Neuronal stem cell (in vitro differentiated cells): ENCODE data around the gene RAB11FIP4.

Experiments
- DNase-seq: peaks from one replicate; pipeline ENCODE4 v3.0.0-alpha.2; 2013; ENCODE audit warnings: low spot score
- H2AFZ ChIP-seq: one replicate; pipeline ENCODE4 v1.6.1; 2013; ENCODE audit warnings: mild to moderate bottlenecking, low read length, inconsistent platforms
- H2AK5ac ChIP-seq: 2 replicates; pipeline ENCODE4 v1.6.1; 2013; ENCODE audit warnings: low read depth, mild to moderate bottlenecking, inconsistent platforms, low read length, moderate library complexity, mixed read lengths
- H2BK120ac ChIP-seq: 2 replicates; pipeline ENCODE4 v1.6.1; 2013; ENCODE audit warnings: low read depth, mild to moderate bottlenecking, inconsistent platforms, low read length, moderate library complexity, mixed read lengths
- H2BK12ac ChIP-seq: one replicate; pipeline ENCODE4 v1.6.1; 2013; ENCODE audit warnings: low read length, inconsistent platforms
- H2BK15ac ChIP-seq: 2 replicates; pipeline ENCODE4 v1.6.1; 2013; ENCODE audit warnings: mild to moderate bottlenecking, low read length, inconsistent platforms, mixed read lengths
- H2BK5ac ChIP-seq: one replicate; pipeline ENCODE4 v1.6.1; 2013; ENCODE audit warnings: inconsistent platforms, mild to moderate bottlenecking, low read length, moderate library complexity
- H3K14ac ChIP-seq: one replicate; pipeline ENCODE4 v1.6.1; 2013; ENCODE audit warnings: low read length, inconsistent platforms
- H3K18ac ChIP-seq: 2 replicates; pipeline ENCODE4 v1.6.1; 2013; ENCODE audit warnings: low read length, inconsistent platforms
- H3K23ac ChIP-seq: 2 replicates; pipeline ENCODE4 v1.6.1; 2013; ENCODE audit warnings: low read depth, mild to moderate bottlenecking, mixed read lengths, low read length, inconsistent platforms; ENCODE audit not compliant: poor library complexity
- H3K27ac ChIP-seq: replicated peaks from 3 replicates; pipeline ENCODE4 v1.5.1; 2013; ENCODE audit warnings: low read length, inconsistent platforms
- H3K27me3 ChIP-seq, 3 experiments: 2 replicates each; pipeline ENCODE4 v1.6.1; 2013; ENCODE audit warnings: low read length in 3 of 3, mild to moderate bottlenecking in 2 of 3, inconsistent platforms in 1 of 3, low read depth in 1 of 3, mixed read lengths in 1 of 3, moderate library complexity in 1 of 3; ENCODE audit not compliant: control insufficient read depth in 3 of 3, insufficient read depth in 3 of 3
- H3K36me3 ChIP-seq, 2 donors: replicated peaks in 1 of 2; 2 replicates each; pipeline ENCODE4 v1.6.1; 2013; ENCODE audit warnings: low read length in 2 of 2; ENCODE audit not compliant: control insufficient read depth in 2 of 2, insufficient read depth in 2 of 2
- H3K4ac ChIP-seq: 2 replicates; pipeline ENCODE4 v1.6.1; 2013; ENCODE audit warnings: inconsistent platforms, mild to moderate bottlenecking, low read length, moderate library complexity
- H3K4me1 ChIP-seq, 2 donors: 1 replicate in 1 of 2; 2 replicates in 1 of 2; pipeline ENCODE4 v1.6.1; 2013; ENCODE audit warnings: low read length in 2 of 2, low read depth in 1 of 2; ENCODE audit not compliant: control insufficient read depth in 2 of 2, insufficient read depth in 1 of 2
- H3K4me2 ChIP-seq: one replicate; pipeline ENCODE4 v1.6.1; 2013; ENCODE audit warnings: mild to moderate bottlenecking, low read length, inconsistent platforms; ENCODE audit not compliant: insufficient read depth, poor library complexity, severe bottlenecking
- H3K4me3 ChIP-seq, 2 donors: 2 replicates each; pipeline ENCODE4 v1.5.1; 2013; ENCODE audit warnings: low read length in 2 of 2, mild to moderate bottlenecking in 2 of 2, inconsistent platforms in 1 of 2, moderate library complexity in 1 of 2
- H3K79me1 ChIP-seq: one replicate; pipeline ENCODE4 v1.6.1; 2013; ENCODE audit warnings: low read depth, mild to moderate bottlenecking, inconsistent platforms, low read length, moderate library complexity
- H3K9ac ChIP-seq: one replicate; pipeline ENCODE4 v1.6.1; 2013; ENCODE audit warnings: mild to moderate bottlenecking, low read depth, low read length, inconsistent platforms; ENCODE audit not compliant: poor library complexity
- H3K9me3 ChIP-seq, 2 donors: replicated peaks in 1 of 2; 2 replicates each; pipeline versions ENCODE3 to v1.6.1; 2013; ENCODE audit warnings: low read length in 2 of 2, mild to moderate bottlenecking in 2 of 2, inconsistent platforms in 1 of 2, low read depth in 1 of 2, mixed read lengths in 1 of 2, moderate library complexity in 1 of 2; ENCODE audit not compliant: control insufficient read depth in 2 of 2, insufficient read depth in 1 of 2
- H4K8ac ChIP-seq: one replicate; pipeline ENCODE4 v1.6.1; 2013; ENCODE audit warnings: low read depth, mild to moderate bottlenecking, inconsistent platforms, low read length, moderate library complexity
- H4K91ac ChIP-seq: one replicate; pipeline ENCODE4 v1.6.1; 2013; ENCODE audit warnings: low read length, low read depth, mild to moderate bottlenecking, inconsistent platforms; ENCODE audit not compliant: poor library complexity
- WGBS, 2 donors: extraction: QIAGEN DNeasy Blood & Tissue Kit; methylation state at CpG; one replicate each; pipeline ENCODE4 v1.1.7; 2013; ENCODE audit warnings: missing lambda C conversion rate in 2 of 2, mixed read lengths in 1 of 2; ENCODE audit not compliant: insufficient read length in 2 of 2, insufficient replicate concordance in 1 of 2; ENCODE audit errors: extremely low coverage in 2 of 2; 5-methylcytosine and 5-hydroxymethylcytosine counted together

RAB11FIP4 gene

GRCh38 chr17:31492880-31493655, 101.6 kb downstream of the RAB11FIP4 start:
- DNase-seq: no peak
- H3K4ac ChIP-seq: no peak overlapping the region
- H3K4me2 ChIP-seq: no peak overlapping the region
- no peak overlapping the region for H4K91ac ChIP-seq
- H3K4me3 ChIP-seq: no peak overlapping the region
- no peak overlapping the region for H2BK5ac ChIP-seq
- no peak overlapping the region for H4K8ac ChIP-seq
- H3K79me1 ChIP-seq: peaks cover 2% of the 10 kb centered on the region
- H2BK12ac ChIP-seq: no peak overlapping the region
- H2BK120ac ChIP-seq: no peak overlapping the region
- H2AFZ ChIP-seq: no peak overlapping the region
- WGBS, 2 donors: no CpG with 5 or more reads among the region's 11 CpGs
- no peak overlapping the region for H3K23ac ChIP-seq
- H3K9ac ChIP-seq: no peak overlapping the region
- no peak overlapping the region for H3K14ac ChIP-seq
- H3K9me3 ChIP-seq: no peaks in the 10 kb centered on the region
- peak overlapping the region; percentile 43 for H2AK5ac ChIP-seq
- no peaks in the 10 kb centered on the region for H3K36me3 ChIP-seq
- H3K27ac ChIP-seq: no peak overlapping the region
- H3K27me3 ChIP-seq: peaks cover 4 to 76% (median 14%) of the 10 kb centered on the region in 3 experiments
- H2BK15ac ChIP-seq: no peak overlapping the region
- no peak overlapping the region for H3K18ac ChIP-seq
- H3K4me1 ChIP-seq: peaks cover 3 to 19% of the 10 kb centered on the region in 2 donors

GRCh38 chr17:31493656-31494155, 102.2 kb downstream of the RAB11FIP4 start:
- Histone ChIP-seq H3K79me1 (peaks cover 2% of the 10 kb centered on the region), H3K23ac (no peak overlapping the region), H3K9ac (no peak overlapping the region), H3K4me2 (no peak overlapping the region), H2BK120ac (no peak overlapping the region), H2AK5ac (peak overlapping the region; percentile 43), H2BK15ac (no peak overlapping the region), H2BK12ac (no peak overlapping the region), H3K14ac (no peak overlapping the region), H2AFZ (no peak overlapping the region), H3K36me3 (no peaks in the 10 kb centered on the region), H3K27ac (no peak overlapping the region), H4K91ac (no peak overlapping the region), H3K4ac (no peak overlapping the region), H3K18ac (peak overlapping the region; percentile 22), H3K4me1 (peaks cover 0 to 22% of the 10 kb centered on the region in 2 donors), H4K8ac (no peak overlapping the region), H3K27me3 (peaks cover 0 to 74% (median 8%) of the 10 kb centered on the region in 3 experiments), H3K4me3 (no peak overlapping the region), H2BK5ac (no peak overlapping the region), H3K9me3 (no peaks in the 10 kb centered on the region)
- DNase-seq: no peak
- WGBS, 2 donors: no CpG with 5 or more reads among the region's 9 CpGs

- Histone ChIP-seq H3K9ac (peak overlapping the region; percentile 73), H3K27ac (no peak overlapping the region), H4K91ac (no peak overlapping the region), H3K23ac (peak overlapping the region; percentile 66), H3K79me1 (peaks cover 2% of the 10 kb centered on the region), H4K8ac (no peak overlapping the region), H2BK12ac (no peak overlapping the region), H3K4me1 (peaks cover 0 to 15% of the 10 kb centered on the region in 2 donors), H3K4ac (no peak overlapping the region), H2BK120ac (no peak overlapping the region), H3K14ac (peak overlapping the region; percentile 65), H2AK5ac (peak overlapping the region; percentile 82), H3K4me2 (no peak overlapping the region), H3K36me3 (no peaks in the 10 kb centered on the region), H2BK15ac (no peak overlapping the region), H3K4me3 (no peak overlapping the region), H2BK5ac (peak overlapping the region; percentile 11), H3K27me3 (peaks cover 0 to 73% (median under 1%) of the 10 kb centered on the region in 3 experiments), H2AFZ (no peak overlapping the region), H3K9me3 (no peaks in the 10 kb centered on the region), H3K18ac (no peak overlapping the region)
- DNase-seq: no peak
- no CpG with 5 or more reads among the region's 12 CpGs for WGBS, 2 donors
These were observed 103.0 kb downstream of the RAB11FIP4 start for GRCh38 chr17:31494259-31495021.
